GM18868 (cell line): Measurements from ENCODE around the gene ABCG2.
A peak's percentile ranks its signal among the peaks of the same experiment; 100 is the strongest.

Source experiments
- ATAC-seq: cut with Tn5 transposase; IDR thresholded peaks from one replicate; pipeline ENCODE4 v1.9.1; 2021; ENCODE audit warnings: mild to moderate bottlenecking, moderate library complexity; ENCODE audit not compliant: unreplicated experiment

The ABCG2 gene

DNA sequence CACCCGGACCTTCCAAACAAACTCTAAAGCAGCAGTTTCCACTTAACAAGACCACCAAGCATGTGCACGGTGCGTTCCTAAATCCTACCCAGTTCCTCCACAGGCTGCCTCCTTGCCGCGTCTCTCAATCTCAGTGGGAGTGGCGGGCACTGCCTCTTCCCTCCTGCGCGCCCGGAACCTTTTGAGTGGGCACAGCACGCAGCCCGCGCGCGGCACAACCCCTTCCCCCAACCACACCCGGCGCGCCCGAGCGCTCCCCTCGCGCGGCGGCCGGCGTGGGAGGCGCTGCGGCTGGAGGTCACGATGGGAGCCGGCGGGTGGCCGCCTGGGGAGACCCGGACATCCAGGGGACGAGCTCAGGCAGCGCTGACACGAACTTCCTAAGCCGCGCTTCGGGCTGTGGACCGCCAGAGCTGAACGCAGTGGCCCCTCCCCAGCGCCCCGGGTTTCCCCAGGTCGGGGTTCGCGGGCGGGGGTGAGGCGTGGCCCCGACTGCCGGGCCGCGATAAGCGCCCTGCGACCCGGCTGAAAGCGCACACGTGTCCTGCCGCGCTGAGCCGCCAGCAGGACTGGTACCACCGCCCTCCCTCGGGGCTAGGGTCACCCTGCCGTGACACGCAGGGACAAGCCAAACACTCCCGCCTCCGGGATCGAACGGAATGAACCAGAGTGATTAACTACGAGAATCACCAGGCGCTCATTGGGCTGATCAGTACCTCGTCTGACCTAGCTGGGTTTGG is at the start of gene ABCG2:
ABCG2 (minus strand) TSS at position 151 of the 740 bp plus-strand sequence. CDS start 18,644 bp downstream, outside the sequence.
- peak; percentile 62 for ATAC-seq

GRCh38 chr4:88208156-88208555 is 49.7 kb upstream of the ABCG2 start:
- ATAC-seq: no peak

GRCh38 chr4:88207171-88207570 is 48.7 kb upstream of the ABCG2 start:
- ATAC-seq: no peak

GRCh38 chr4:88204882-88205281 is 46.4 kb upstream of the ABCG2 start:
- no peak for ATAC-seq

DNA sequence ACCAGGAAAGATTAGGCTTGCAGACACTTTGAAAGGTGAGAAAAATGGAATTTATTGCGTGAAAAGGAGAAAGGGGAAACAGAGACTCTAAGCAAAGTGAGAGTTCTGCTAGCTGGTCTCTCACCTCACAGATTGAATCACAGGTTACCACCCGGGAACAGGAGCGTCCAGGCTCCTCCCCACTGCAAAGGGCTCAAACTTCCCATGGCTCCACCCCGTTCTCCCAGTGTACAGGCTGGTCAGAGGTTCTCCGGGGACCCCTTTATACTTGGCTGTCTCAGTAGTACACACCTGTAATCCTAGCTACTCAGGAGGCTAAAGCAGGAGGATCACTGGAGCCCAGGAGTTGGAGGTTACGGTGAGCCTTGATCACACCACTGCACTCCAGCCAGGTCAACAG is 44.0 kb upstream of the ABCG2 start:
- ATAC-seq: no peak

DNA sequence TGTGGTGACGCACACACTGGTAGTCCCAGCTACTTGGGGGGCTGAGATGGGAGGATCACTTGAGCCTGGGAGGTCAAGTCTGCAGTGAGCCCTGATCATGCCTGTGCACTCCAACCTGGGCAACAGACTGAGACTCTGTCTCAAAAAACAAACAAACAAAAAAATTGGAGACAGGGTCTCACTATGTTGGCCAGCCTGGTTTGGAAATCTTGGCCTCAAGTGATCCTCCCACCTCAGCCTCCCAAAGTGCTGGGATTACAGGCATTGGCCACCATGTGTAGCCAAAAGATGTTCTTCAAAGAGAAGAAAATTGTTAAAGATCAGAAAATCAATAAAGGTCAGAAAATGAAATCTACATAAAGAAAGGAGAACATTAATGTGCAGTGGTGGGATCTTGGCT is 41.7 kb upstream of the ABCG2 start:
- no peak for ATAC-seq

DNA sequence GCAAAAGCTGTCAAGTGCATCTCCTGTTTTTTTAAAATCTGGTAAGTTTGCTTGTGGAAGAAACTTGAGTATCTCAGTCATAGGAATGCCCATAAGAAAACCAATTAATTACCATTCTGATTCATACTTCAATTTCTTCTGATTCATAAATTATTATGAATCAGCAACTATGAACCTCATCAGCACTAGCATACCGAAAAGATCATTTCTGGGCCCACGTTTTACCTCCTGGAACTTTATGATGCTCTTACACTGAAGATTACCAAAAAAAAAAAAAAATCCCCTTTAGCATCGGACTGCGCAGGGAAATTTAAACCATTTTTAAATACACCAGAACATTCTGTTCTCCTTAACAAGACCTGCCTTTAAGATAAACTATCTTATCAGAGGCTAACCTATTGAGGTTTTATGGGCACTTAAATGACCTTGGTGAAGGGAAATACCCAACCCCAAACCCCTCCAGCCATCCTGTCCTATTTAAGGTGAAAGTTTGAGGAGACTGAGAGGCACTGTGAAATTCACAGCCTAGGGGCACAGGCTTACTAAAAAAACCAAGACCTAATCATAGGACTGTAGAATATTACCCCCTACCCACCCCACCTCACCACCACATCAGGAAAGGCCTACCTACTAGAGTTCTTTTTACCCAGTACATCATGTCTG is 38.2 kb upstream of the ABCG2 start:
- no peak for ATAC-seq

- no peak for ATAC-seq
These were observed 37.5 kb upstream of the ABCG2 start for GRCh38 chr4:88196013-88196365.

DNA sequence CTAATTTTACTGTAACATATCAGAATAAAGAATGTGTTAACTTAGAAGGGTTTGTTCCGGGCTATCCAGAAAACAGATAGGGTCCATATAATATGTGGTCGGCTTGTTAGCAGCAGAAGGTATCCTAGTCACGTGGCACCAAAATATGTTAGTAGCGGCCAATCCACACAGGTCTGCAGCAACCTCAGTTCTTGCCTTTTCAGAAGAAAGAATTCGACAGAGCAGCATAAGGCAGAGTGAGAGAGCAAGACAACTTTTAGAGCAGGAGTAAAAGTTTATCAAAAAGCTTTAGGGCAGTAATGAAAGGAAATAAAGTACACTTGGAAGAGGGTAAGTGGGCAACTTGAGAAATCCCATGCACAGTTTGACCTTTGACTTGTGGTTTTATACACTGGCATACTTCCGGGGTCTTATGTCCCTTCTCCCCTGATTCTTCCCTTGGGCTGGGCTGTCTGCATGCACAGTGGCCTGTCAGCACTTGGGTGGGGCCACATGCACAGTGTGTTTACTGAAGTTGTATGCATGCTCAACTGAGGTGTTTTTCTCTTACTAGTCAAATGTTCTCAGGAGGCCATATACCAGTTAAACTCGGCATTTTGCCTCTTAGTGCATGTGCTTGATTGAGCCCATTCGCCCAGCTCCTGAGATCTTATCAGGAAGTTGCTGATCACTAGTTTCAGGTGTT is 37.0 kb upstream of the ABCG2 start:
- ATAC-seq: no peak

DNA sequence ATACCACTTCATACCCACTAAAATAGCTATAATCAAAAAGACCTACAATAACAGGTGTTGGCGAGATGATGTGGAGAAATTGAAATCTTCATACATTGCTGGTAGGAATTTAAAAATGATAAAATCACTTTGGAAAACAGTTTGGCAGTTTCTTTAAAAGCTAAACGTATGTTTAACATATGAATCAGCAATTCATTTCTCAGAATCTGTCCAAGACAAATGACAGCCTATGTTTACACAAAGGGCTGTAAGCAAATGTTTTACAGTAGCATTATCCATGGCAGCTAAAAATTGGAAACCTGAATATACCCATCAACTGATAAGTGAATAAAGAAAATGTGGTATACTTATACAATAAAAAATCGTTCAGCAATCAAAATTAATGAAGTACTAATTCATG is 33.0 kb upstream of the ABCG2 start:
- no peak for ATAC-seq

DNA sequence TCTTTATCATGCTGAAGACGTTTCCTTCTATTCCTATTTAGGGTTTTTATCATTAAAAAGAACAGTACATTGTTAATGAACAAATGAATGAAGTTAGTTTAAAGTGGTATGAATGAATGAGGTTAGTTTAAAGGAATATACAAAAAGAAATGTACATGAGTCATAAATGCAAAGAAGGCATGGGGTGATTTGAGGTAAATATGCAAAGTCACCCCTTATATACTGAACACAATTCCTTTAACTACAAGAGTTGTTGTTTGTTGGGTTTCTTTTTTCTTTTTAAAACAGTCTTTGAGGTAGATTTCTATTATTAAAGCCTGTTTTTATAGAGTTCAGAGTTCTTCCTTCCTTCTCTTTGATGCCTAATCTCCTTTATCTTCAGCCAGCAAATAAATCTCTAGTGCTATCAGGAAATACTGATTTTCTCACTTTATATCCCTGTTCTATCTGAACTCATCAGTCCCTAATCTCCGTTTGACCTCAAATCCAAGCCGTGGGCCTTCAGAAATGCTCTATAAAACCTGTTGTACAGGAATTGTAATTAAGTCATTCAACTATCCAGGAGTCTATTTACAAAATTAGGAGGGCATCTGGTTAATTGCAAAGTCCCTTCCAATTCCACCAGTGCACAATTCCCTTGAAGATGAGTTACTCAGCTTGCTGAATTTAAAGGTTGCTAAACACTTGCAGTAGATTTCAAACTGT is 31.6 kb upstream of the ABCG2 start:
- ATAC-seq: no peak

DNA sequence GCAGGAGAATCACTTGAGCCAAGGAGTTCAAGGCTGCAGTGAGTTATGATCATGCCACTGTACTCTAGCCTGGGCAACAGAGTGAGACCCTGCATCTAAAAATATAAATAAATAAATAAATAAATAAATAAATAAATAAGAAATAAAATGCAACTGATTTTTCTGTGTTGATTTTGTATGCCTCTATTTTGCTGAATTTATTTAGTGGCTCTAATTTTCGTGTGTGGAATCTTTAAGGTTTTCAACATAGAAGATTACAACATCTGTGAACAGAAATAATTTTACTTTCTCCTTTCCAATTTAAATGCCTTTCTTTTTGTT is 30.9 kb upstream of the ABCG2 start:
- no peak for ATAC-seq

DNA sequence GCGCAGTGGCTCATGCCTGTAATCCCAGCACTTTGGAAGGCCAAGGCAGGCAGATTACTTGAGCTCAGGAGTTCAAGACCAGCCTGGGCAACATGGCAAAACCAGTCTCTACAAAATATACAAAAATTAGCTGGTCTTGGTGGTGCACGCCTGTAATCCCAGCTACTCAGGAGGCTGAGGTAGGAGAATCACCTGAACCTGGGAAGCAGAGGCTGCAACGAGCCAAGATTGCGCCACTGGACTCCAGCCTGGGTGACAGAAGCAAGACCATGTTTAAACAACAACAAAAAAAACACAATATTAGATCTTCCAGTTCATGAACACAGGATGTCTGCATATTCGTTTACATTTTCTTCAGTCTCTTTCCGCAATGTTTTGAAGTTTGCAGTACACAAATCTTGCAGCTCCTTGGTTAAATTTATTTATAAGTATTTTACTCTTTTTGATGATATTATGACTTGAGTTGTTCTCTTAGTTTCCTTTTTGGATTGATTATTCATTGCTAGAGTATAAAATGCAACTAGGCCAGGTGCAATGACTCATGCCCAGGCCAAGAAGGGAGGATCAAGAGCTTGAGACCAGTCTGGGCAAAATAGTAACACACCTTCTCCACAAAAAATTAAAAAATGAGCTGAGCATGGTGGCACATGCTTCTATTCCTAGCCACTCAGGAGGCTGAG is 30.4 kb upstream of the ABCG2 start:
- ATAC-seq: no peak

GRCh38 chr4:88187766-88188165 is 29.3 kb upstream of the ABCG2 start:
- ATAC-seq: no peak

DNA sequence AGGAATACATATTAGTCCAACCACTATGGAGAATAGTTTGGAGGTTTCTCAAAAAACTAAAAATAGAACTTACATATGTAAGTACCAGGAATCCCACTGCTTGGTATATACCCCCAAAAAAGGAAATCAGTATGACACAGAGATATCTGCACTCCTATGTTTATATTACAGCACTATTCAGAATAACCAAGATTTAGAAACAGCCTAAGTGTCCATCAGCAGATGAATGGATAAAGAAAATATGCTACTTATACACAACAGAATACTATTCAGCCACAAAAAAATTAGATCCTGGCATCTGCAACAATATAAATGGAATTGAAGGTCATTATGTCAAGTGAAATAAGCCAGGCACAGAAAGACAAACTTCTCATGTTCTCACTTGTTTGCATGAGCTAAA is 27.5 kb upstream of the ABCG2 start:
- no peak for ATAC-seq

DNA sequence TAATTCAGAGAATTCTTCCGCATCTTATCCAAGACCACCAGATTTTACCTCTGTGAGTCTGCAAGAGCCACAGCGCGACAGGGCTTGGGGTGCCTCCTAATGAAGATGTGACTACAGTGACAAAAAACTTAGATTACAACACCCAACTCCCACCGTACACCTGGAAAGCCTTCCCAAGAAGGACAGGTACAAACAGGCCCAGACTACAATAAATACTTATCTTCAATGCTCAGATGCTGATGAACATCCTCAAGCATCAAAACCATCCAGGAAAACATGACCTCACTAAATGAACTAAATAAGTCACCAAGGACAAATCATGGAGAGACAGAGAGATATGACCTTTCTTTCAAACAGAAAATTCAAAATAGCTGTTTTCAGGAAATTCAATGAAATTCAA is 20.8 kb upstream of the ABCG2 start:
- no peak for ATAC-seq

- no peak for ATAC-seq
These were observed 20.3 kb upstream of the ABCG2 start for GRCh38 chr4:88178626-88179231.

DNA sequence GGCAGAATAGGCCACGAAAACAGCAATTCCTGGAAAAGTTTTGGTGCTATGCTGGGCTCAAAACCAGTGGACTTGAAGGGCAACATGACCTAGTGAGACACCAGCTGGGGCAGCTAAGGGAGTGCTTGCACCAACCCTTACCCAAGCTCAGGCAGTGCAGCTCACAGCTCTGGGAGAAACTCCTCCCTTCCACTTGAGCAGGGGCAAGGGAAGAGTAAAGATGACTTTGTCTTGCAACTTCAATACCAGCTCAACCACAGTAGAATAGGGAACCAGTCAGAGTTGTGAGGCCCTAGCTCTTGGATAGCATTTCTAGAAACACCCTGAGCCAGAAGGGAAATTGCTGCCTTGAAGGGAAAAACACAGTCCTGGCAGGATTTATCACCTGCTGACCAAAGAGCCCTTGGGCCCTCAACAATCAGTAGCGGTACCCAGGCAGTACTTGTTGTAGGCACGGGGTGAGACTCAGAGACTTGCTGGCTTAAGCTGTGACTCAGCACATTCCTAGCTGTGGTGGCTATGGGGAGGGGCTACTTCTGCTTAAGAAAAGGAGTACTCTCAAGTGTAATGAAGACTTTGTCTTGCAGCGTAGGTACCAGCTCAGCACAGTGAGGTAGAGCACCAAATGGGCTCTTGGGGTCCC is 19.7 kb upstream of the ABCG2 start:
- ATAC-seq: no peak

- no peak for ATAC-seq
These were observed 14.5 kb upstream of the ABCG2 start for GRCh38 chr4:88172987-88173386.

DNA sequence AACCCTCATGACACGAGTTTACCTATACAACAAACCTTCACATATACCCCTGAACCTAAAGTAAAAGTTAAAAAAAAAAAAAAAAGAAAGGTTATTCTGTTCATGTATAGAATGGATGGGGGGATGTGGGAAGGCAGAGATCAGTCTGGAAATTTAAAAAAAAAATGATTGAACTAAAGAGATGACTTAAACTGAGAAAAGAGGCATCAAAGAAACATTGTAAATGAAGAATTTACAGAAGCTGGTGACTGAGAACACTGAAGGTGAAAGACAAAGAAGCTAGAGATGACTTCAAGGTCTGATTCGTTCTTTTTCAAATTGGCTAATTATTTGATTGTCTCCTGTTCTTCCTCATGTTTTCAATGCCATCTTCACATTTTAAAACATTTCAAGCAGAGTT is 12.8 kb upstream of the ABCG2 start:
- ATAC-seq: no peak
